HCT116 (cell line): ENCODE data around the gene NFATC3.

Experiments
- EZH2 ChIP-seq: fragments of 200-600 bp; sonication (generic); IDR thresholded peaks from 2 replicates; pipeline ENCODE4 v1.6.1; 2017; ENCODE audit warnings: antibody characterized with exemption, mixed run types
- POLR2A ChIP-seq: IDR thresholded peaks from 2 replicates; pipeline ENCODE4 v1.7.0; 2011; ENCODE audit warnings: borderline replicate concordance; ENCODE audit not compliant: insufficient read depth, insufficient read length; ENCODE audit errors: extremely low read depth
- POLR2AphosphoS5 ChIP-seq: IDR thresholded peaks from 2 replicates; pipeline ENCODE4 v1.6.1; 2011; ENCODE audit warnings: mild to moderate bottlenecking, low read depth, low read length, moderate library complexity
- RAD21 ChIP-seq: IDR thresholded peaks from 2 replicates; pipeline ENCODE4 v1.6.1; 2012; ENCODE audit warnings: low read depth, mild to moderate bottlenecking
- SP1 ChIP-seq: IDR thresholded peaks from 2 replicates; pipeline ENCODE4 v1.6.1; 2012; ENCODE audit warnings: low read depth
- TCF7L2 ChIP-seq: IDR thresholded peaks from 2 replicates; pipeline ENCODE4 v1.7.0; 2011; ENCODE audit warnings: borderline replicate concordance, inconsistent platforms; ENCODE audit not compliant: insufficient read depth, insufficient read length; ENCODE audit errors: extremely low read depth
- ZNF274 ChIP-seq: fragments of 200-500 bp; sonication (Bioruptor generic); IDR thresholded peaks from 2 replicates; pipeline ENCODE4 v1.6.1; 2014; ENCODE audit warnings: mild to moderate bottlenecking, low read depth, low read length, inconsistent platforms
- TF ChIP-seq, protein P1 (sequence below), 3 experiments: fragments of 200-600 bp in 1 of 3; sonication (generic) in 1 of 3; IDR thresholded peaks in 2 of 3; conservative IDR thresholded peaks in 1 of 3; 2 replicates each; pipeline ENCODE4 v1.5.1; 2012 to 2017; ENCODE audit warnings: low read depth in 2 of 3, low read length in 2 of 3, antibody characterized with exemption in 1 of 3, borderline replicate concordance in 1 of 3, control low read depth in 1 of 3, mild to moderate bottlenecking in 1 of 3, mixed read lengths in 1 of 3, mixed run types in 1 of 3, moderate library complexity in 1 of 3; ENCODE audit not compliant: insufficient read depth in 1 of 3
- TF ChIP-seq, protein P2 (sequence below): IDR thresholded peaks from 2 replicates; pipeline ENCODE4 v1.6.1; 2011; ENCODE audit warnings: mild to moderate bottlenecking, low read length, moderate library complexity; ENCODE audit not compliant: insufficient replicate concordance; ENCODE audit errors: extremely low read depth

DNA sequence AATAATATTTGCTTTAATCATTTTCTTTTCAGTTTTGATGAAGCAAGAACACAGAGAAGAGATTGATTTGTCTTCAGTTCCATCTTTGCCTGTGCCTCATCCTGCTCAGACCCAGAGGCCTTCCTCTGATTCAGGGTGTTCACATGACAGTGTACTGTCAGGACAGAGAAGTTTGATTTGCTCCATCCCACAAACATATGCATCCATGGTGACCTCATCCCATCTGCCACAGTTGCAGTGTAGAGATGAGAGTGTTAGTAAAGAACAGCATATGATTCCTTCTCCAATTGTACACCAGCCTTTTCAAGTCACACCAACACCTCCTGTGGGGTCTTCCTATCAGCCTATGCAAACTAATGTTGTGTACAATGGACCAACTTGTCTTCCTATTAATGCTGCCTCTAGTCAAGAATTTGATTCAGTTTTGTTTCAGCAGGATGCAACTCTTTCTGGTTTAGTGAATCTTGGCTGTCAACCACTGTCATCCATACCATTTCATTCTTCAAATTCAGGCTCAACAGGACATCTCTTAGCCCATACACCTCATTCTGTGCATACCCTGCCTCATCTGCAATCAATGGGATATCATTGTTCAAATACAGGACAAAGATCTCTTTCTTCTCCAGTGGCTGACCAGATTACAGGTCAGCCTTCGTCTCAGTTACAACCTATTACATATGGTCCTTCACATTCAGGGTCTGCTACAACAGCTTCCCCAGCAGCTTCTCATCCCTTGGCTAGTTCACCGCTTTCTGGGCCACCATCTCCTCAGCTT is 105.8 kb downstream of the NFATC3 start:
- no peak for TF ChIP-seq RAD21
- no peak for TF ChIP-seq POLR2A
- TF ChIP-seq, protein P1, sequence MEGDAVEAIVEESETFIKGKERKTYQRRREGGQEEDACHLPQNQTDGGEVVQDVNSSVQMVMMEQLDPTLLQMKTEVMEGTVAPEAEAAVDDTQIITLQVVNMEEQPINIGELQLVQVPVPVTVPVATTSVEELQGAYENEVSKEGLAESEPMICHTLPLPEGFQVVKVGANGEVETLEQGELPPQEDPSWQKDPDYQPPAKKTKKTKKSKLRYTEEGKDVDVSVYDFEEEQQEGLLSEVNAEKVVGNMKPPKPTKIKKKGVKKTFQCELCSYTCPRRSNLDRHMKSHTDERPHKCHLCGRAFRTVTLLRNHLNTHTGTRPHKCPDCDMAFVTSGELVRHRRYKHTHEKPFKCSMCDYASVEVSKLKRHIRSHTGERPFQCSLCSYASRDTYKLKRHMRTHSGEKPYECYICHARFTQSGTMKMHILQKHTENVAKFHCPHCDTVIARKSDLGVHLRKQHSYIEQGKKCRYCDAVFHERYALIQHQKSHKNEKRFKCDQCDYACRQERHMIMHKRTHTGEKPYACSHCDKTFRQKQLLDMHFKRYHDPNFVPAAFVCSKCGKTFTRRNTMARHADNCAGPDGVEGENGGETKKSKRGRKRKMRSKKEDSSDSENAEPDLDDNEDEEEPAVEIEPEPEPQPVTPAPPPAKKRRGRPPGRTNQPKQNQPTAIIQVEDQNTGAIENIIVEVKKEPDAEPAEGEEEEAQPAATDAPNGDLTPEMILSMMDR (IDR thresholded peaks at IDR 0.05 in 2 of 3, conservative IDR thresholded peaks at IDR 0.05 in 1 of 3; ENCODE audit: borderline replicate concordance in 1 of 3, insufficient read depth in 1 of 3, low read depth in 2 of 3, low read length in 2 of 3), result no peak
- TF ChIP-seq, protein P2, sequence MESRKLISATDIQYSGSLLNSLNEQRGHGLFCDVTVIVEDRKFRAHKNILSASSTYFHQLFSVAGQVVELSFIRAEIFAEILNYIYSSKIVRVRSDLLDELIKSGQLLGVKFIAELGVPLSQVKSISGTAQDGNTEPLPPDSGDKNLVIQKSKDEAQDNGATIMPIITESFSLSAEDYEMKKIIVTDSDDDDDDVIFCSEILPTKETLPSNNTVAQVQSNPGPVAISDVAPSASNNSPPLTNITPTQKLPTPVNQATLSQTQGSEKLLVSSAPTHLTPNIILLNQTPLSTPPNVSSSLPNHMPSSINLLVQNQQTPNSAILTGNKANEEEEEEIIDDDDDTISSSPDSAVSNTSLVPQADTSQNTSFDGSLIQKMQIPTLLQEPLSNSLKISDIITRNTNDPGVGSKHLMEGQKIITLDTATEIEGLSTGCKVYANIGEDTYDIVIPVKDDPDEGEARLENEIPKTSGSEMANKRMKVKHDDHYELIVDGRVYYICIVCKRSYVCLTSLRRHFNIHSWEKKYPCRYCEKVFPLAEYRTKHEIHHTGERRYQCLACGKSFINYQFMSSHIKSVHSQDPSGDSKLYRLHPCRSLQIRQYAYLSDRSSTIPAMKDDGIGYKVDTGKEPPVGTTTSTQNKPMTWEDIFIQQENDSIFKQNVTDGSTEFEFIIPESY, result no peak
- no peak for TF ChIP-seq ZNF274
- no peak for TF ChIP-seq EZH2
- no peak for TF ChIP-seq SP1
- TF ChIP-seq POLR2AphosphoS5, result no peak
- TF ChIP-seq TCF7L2, result no peak
